ENCODE data around the gene GTF2F2. TPM values are rescaled to one million over a fixed set of nuclear protein-coding genes. Genes with fewer than 3 reads are reported as not detected.
A peak's percentile ranks its signal among the peaks of the same experiment; 100 is the strongest.

Gene GTF2F2
- total RNA-seq, 1 experiment from 2014 or later = 47.4 TPM

GRCh38 chr13:45331692-45332035 is 211.4 kb downstream of the GTF2F2 start:
- Mint-ChIP-seq H3K4me3 (ENCODE audit: unreplicated experiment) (no peak overlapping the region), H3K9me3 (ENCODE audit: unreplicated experiment) (no peaks in the 10 kb centered on the region), H3K27ac (ENCODE audit: low read depth, unreplicated experiment) (peak overlapping the region; percentile 89), H3K27me3 (ENCODE audit: insufficient read depth, unreplicated experiment) (no peaks in the 10 kb centered on the region), H3K36me3 (ENCODE audit: insufficient read depth, unreplicated experiment) (peaks cover 34% of the 10 kb centered on the region), H3K4me1 (ENCODE audit: insufficient read depth, unreplicated experiment) (peaks cover 56% of the 10 kb centered on the region)
- no TSS peak for BruUV-seq (replicated peaks)
- CTCF ChIA-PET = interaction anchor here (0.7 to 1.5 kb wide), 2 partner anchors 50 to 1418 kb away, joined by 3 to 4 read pairs; no protein-coding TSS in a partner anchor
- DNase-seq (ENCODE audit: unreplicated experiment) = no peak
- POLR2A ChIA-PET = interaction anchor here (0.5 to 7.5 kb wide), 18 partner anchors 9 to 868 kb away, joined by 3 to 104 read pairs (median 3); partner anchors contain the start of gene TPT1
- TF ChIP-seq, protein P1, sequence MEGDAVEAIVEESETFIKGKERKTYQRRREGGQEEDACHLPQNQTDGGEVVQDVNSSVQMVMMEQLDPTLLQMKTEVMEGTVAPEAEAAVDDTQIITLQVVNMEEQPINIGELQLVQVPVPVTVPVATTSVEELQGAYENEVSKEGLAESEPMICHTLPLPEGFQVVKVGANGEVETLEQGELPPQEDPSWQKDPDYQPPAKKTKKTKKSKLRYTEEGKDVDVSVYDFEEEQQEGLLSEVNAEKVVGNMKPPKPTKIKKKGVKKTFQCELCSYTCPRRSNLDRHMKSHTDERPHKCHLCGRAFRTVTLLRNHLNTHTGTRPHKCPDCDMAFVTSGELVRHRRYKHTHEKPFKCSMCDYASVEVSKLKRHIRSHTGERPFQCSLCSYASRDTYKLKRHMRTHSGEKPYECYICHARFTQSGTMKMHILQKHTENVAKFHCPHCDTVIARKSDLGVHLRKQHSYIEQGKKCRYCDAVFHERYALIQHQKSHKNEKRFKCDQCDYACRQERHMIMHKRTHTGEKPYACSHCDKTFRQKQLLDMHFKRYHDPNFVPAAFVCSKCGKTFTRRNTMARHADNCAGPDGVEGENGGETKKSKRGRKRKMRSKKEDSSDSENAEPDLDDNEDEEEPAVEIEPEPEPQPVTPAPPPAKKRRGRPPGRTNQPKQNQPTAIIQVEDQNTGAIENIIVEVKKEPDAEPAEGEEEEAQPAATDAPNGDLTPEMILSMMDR (IDR thresholded peaks at IDR 0.05; ENCODE audit: unreplicated experiment) = no peak
- intact Hi-C loops (cut with micrococcal nuclease) = no loop called here

DNA sequence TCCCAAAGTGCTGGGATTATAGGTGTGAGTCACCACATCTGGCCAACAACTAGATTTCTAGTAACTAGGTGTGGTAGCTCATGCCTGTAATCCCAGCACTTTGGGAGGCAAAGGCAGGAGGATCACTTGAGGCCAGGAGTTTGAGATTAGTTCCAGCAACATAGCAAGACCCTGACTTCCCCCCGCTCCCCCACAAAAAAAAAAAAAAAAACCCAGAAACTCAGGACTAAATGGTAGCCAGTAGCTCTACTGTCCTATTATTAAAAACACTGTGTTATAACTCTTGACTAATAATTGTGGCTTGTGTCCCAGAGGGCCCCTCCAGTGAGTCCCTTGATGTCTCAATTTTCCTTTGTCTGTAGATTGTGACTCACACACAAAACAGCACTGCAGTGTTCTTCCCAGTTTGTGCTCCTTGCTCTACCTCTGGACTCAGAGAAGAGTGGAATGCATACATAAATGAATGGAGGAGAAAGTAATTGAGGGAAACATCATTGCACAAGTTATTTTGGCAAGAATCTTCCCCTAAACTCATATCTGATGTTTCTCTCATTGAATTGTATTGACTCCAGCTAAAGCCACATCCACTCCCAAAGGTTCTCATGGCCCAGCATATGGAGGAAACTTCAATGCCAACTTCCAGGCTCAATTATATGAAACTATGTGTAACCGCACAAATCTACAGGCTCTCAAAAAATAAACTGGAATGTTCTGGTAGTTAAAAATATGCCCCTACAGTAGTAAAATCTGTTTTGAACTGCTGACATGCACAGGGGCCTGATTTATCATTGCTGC is 211.9 kb downstream of the GTF2F2 start:
- TF ChIP-seq, protein P1 (IDR thresholded peaks at IDR 0.05; ENCODE audit: unreplicated experiment) = no peak
- peak; percentile 89 for DNase-seq (ENCODE audit: unreplicated experiment)
- H3K36me3 Mint-ChIP-seq (ENCODE audit: insufficient read depth, unreplicated experiment) = peaks cover 40% of the 10 kb centered on the region
- H3K4me1 Mint-ChIP-seq (ENCODE audit: insufficient read depth, unreplicated experiment) = peaks cover 61% of the 10 kb centered on the region
- H3K4me3 Mint-ChIP-seq (ENCODE audit: unreplicated experiment) = no peak overlapping the region
- CTCF ChIA-PET = interaction anchor here (0.7 to 1.5 kb wide), 2 partner anchors 51 to 1419 kb away, joined by 3 to 4 read pairs; no protein-coding TSS in a partner anchor
- peak overlapping the region; percentile 89 for H3K27ac Mint-ChIP-seq (ENCODE audit: low read depth, unreplicated experiment)
- no peaks in the 10 kb centered on the region for H3K9me3 Mint-ChIP-seq (ENCODE audit: unreplicated experiment)
- BruUV-seq (replicated peaks) = no TSS peak
- POLR2A ChIA-PET = interaction anchor here (0.5 to 7.5 kb wide), 22 partner anchors 9 to 868 kb away, joined by 3 to 104 read pairs (median 3); partner anchors contain the start of genes COG3 and TPT1
- intact Hi-C loops (cut with micrococcal nuclease) = no loop called here
- H3K27me3 Mint-ChIP-seq (ENCODE audit: insufficient read depth, unreplicated experiment) = no peaks in the 10 kb centered on the region

GRCh38 chr13:45332831-45333219 is 212.5 kb downstream of the GTF2F2 start:
- Mint-ChIP-seq H3K27me3 (ENCODE audit: insufficient read depth, unreplicated experiment) (no peaks in the 10 kb centered on the region), H3K9me3 (ENCODE audit: unreplicated experiment) (no peaks in the 10 kb centered on the region), H3K36me3 (ENCODE audit: insufficient read depth, unreplicated experiment) (peaks cover 46% of the 10 kb centered on the region), H3K27ac (ENCODE audit: low read depth, unreplicated experiment) (peak overlapping the region; percentile 89), H3K4me1 (ENCODE audit: insufficient read depth, unreplicated experiment) (peaks cover 58% of the 10 kb centered on the region), H3K4me3 (ENCODE audit: unreplicated experiment) (no peak overlapping the region)
- TF ChIP-seq, protein P1 (IDR thresholded peaks at IDR 0.05; ENCODE audit: unreplicated experiment) = no peak
- BruUV-seq (replicated peaks) = no TSS peak
- intact Hi-C loops (cut with micrococcal nuclease) = no loop called here
- no peak for DNase-seq (ENCODE audit: unreplicated experiment)
- ChIA-PET POLR2A (interaction anchor here (0.5 to 7.5 kb wide), 12 partner anchors 8 to 776 kb away, joined by 3 to 104 read pairs (median 4); partner anchors contain the start of genes COG3 and TPT1), CTCF (interaction anchor here (1.5 kb wide), 1 partner anchor 51 kb away, joined by 4 read pairs; no protein-coding TSS in a partner anchor)

DNA sequence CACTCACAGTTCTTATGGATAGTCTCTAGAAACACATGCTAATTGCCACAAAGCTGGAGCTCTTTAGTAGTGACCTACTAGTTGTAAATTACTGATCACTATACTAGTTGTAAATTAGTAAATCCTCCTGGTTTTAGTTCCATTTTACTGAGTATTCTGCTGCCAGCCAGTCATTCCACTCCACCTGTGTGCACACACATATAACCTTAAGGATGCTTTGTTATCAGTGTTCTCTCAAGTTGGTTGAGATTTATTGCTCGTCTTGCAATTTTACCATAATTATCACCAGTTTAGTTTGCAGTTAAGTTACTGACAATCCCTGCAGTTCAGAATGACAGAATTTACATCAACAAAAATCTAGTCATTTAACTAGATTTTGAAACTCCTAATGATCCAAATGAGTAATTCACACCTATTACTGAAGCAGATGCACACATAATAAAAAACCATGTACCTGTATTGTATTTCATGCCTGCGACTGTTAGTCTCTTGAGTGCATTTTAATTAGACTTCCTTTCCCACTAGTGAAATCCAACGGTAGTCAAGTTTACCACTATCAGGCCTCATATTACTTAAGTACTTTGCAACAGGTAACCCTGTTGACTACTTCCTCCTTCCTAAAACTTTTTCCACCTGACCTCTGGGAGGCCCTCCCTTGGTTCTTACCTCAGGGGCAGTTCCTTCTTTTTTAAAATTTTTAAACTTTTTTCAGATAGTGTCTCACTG is 213.1 kb downstream of the GTF2F2 start:
- Mint-ChIP-seq H3K36me3 (ENCODE audit: insufficient read depth, unreplicated experiment) (peaks cover 52% of the 10 kb centered on the region), H3K27me3 (ENCODE audit: insufficient read depth, unreplicated experiment) (no peaks in the 10 kb centered on the region), H3K9me3 (ENCODE audit: unreplicated experiment) (no peaks in the 10 kb centered on the region), H3K4me3 (ENCODE audit: unreplicated experiment) (no peak overlapping the region), H3K27ac (ENCODE audit: low read depth, unreplicated experiment) (peak overlapping the region; percentile 89), H3K4me1 (ENCODE audit: insufficient read depth, unreplicated experiment) (peaks cover 60% of the 10 kb centered on the region)
- BruUV-seq (replicated peaks) = no TSS peak
- TF ChIP-seq, protein P1 (IDR thresholded peaks at IDR 0.05; ENCODE audit: unreplicated experiment) = no peak
- no peak for DNase-seq (ENCODE audit: unreplicated experiment)
- CTCF ChIA-PET = interaction anchor here (0.5 kb wide), 1 partner anchor 96 kb away, joined by 3 read pairs; no protein-coding TSS in a partner anchor
- POLR2A ChIA-PET = interaction anchor here (0.5 to 7.5 kb wide), 7 partner anchors 8 to 291 kb away, joined by 3 to 104 read pairs (median 4); partner anchors contain the start of genes COG3 and TPT1
- intact Hi-C loops (cut with micrococcal nuclease) = no loop called here
